GM19023 (cell line): ENCODE results near the gene NFKB2.

Source experiments
- ATAC-seq: cut with Tn5 transposase; IDR thresholded peaks from one replicate; pipeline ENCODE4 v1.9.1; 2021; ENCODE audit warnings: mild to moderate bottlenecking, moderate library complexity; ENCODE audit not compliant: unreplicated experiment

NFKB2 gene

DNA sequence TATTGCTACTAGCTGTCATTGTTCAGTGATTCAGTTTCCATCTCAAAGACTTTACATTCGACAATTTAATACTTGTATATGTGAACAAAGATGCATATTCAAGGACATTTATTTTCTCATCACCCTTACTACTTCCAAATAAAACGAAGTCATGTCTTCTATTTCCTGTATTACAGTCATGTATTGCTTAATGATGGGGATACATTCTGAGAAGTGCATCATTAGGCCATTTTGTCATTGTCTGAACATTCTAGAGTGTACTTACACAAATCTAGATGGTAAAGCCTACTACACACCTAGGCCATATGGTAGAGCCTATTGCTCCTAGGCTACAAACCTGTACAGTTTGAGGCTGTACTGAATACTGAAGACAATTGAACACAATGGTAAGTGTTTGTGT is 49.3 kb downstream of the NFKB2 start:
- no peak for ATAC-seq

DNA sequence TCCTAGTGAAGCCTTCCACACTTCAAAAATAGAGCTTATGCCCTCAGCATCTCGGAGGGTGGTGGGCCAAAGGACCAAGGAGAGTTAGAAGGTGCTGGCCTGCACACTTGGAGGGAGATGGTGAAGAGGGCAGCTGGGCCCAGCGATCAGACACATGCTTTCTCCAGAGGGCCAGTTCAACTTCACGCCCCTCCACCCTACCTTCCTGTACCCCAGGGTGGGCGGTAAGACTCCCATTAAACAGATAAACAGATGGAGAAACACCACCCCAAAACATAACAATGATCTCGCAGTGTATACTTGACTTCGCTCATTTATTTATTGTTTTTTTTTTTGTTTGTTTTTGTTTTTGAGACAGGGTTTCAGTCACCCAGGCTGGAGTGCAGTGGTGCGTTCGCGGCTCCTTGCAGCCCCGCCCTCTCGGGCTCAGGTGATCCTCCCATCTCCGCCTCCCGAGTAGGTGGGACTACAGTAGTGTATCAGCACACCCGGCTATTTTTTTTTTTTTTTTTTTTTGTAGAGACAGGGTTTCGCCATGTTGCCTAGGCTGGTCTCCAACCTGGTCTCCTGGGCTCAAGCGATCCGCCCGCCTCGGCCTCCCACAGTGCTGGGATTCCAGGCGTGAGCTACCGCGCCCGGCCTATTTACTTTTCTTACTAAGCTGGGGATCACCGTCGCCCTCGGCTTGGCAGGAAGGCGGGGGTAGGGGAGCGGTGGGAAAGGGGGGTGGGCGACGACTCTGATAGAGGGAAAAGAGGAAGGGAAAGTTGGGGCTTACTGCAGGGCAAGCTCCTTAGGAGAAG is 54.0 kb downstream of the NFKB2 start:
- peak; percentile 51 for ATAC-seq

DNA sequence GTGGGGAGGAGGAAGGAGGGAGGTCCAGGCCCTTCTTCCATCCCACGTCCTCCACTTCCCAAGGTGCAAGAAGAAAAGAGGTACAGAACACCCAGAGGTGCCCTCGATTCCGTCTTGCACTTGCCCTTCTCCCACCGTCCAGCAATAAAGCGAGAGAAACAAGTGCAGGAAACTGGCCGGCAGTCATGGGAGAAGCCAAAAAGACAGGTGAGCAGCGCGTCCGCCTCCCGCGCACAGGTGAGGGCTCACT is 54.5 kb downstream of the NFKB2 start:
- ATAC-seq, result no peak

DNA sequence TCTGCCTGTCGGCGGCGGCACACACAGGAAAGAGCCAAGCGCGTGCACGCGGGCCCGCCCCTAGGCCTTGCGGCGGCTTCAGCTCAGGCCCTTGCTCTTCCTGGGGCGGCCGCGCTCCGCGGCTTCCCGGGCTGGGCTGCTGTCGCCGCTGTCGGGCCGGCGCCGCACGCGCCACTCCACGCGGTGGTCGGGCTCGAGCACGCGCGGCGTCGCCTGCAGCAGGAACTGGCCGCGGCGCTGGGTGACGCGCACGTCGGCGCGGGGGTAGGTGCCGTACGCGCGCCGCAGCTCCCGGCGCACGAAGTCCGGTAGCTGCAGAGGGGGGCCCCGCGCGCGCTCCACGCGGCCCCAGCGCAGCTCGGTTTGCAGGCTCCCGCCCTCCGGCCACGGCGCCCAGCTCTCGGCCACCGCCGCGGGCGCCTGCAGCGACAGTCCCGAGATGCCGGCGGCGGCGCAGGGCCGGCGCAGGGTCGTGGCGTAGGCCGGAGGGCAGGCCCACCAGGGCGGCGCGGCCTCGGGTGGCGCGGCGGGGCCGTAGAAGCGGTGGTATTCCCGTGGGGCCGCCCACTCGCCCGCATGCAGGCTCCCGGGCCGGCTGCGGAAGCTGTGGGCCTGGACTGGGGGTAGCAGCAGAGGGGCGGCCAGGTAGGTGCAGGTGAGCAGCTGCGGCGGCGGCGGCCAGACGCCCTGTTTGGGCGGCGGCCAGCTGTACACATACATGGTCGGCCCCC is 55.0 kb downstream of the NFKB2 start:
- peak; percentile 74 for ATAC-seq

DNA sequence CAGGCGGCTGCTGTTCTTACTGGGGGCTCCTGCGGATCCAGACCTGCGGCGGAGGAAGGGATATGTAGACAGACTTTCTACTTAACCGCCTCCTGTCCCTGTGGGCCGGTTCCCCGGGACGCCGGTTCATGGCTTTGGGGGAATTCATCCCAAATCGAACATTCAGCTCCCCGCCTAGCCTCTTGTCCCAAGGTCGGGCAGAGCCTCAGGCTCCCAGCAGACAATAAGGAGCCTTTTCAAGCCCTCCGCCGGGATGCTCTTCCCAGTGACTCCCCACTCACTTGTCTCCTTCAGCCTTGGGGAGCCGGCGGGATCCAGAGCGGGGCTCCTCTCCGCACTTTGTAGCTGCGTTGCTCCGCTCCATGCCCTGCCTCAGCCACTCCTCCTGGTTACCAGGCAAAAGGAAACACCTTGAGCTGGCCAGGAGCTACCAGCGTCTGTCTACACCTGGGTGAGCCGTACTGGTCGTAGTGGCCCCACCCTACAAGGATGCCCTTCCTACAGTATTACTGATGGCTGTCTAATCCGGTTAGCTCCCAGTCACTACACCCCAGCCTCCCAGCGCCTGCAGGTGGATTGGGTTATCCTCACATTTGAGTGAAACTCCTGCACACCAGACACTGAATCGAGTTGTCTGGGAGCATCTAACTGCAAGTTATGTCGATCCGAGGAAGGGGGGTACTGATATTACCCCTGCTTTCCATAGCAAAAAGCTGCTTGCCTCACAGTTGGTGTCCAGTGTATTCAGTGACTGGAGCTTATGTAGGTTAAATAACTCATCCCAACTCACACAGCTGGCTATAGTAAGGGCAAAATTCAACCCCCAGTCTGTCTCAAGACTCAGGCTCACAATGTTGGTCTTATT is 55.8 kb downstream of the NFKB2 start, which contains the start of gene C10orf95:
Gene C10orf95, minus strand, starts transcription at position 439 of the 865 bp plus-strand sequence. CDS start 450 bp downstream, outside the sequence.
- no peak for ATAC-seq
